ENCODE measurements around the gene NRCAM. TPM values are rescaled to one million over a fixed set of nuclear protein-coding genes. Genes with fewer than 3 reads are reported as not detected.
A peak's percentile ranks its signal among the peaks of the same experiment; 100 is the strongest.

Gene NRCAM
- total RNA-seq, 1 experiment from 2014 or later = 40.3 TPM

DNA sequence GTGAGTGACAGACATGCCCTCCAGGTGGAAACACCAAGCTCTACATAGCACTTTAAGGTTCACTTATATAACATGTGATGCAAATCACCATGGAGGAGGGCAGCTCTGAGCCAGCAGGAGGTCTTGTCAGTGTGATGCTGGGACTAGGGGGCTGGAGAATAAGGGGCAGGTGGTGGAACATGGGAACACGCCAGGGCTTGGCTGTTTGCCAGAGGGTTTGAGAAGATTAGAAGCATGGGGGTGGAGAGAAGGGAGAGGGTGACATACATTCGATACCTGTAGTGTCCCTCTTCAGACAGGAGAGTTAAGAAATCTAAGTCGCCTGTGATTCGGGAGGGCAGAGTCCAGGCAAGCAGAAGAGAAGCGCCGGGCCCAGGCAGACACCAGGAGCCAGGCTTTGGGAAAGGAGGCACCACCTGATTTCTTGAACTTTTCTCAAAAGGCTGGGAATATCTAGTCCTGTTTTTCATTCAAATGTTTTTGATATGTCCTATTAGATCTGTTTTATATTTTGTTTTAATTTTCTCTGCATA lies 309.1 kb downstream of the NRCAM start:
- no TSS peak for BruUV-seq (replicated peaks)
- H3K27me3 ChIP-seq (ENCODE audit: insufficient read depth, low read depth) = no peaks in the 10 kb centered on the region
- H4K20me1 ChIP-seq (ENCODE audit: insufficient read depth) = no peaks in the 10 kb centered on the region
- H3K36me3 ChIP-seq (ENCODE audit: low read depth) = no peaks in the 10 kb centered on the region
- no peaks in the 10 kb centered on the region for H3F3A ChIP-seq (ENCODE audit: insufficient read depth, low read depth)
- no peaks in the 10 kb centered on the region for H3K9me2 ChIP-seq (ENCODE audit: insufficient read depth)
- no peak overlapping the region for H3K27ac ChIP-seq
- POLR2A ChIA-PET (ENCODE audit: unreplicated experiment) = no interaction called here
- intact Hi-C loops (cut with micrococcal nuclease; ENCODE audit: unreplicated experiment) = loop anchor here (2.0 to 10.0 kb wide), 5 partner anchors 255 to 1202 kb away; partner anchors contain the start of genes CBLL1 and DLD
- H3K79me2 ChIP-seq (ENCODE audit: low read depth) = no peaks in the 10 kb centered on the region
- no peaks in the 10 kb centered on the region for H3K4me1 ChIP-seq (replicated peaks; ENCODE audit: insufficient read depth)
- CTCF ChIA-PET = interaction anchor here (0.6 to 1.3 kb wide), 3 partner anchors 33 to 718 kb away, joined by 3 to 5 read pairs (median 3); no protein-coding TSS in a partner anchor
- DNase-seq = no peak
- no peak for TF ChIP-seq CTCF (conservative IDR thresholded peaks at IDR 0.05)
- TF ChIP-seq EZH2 (IDR thresholded peaks at IDR 0.05; ENCODE audit: low read depth) = no peak
- H3K9me3 ChIP-seq (ENCODE audit: insufficient read depth, low read depth) = no peaks in the 10 kb centered on the region
- no peak overlapping the region for H3K4me2 ChIP-seq
- no peak overlapping the region for H3K4me3 ChIP-seq
- H2AFZ ChIP-seq = no peak overlapping the region

GRCh38 chr7:108146070-108146842 lies 310.0 kb downstream of the NRCAM start:
- Histone ChIP-seq H3K4me1 (replicated peaks; ENCODE audit: insufficient read depth) (no peaks in the 10 kb centered on the region), H3K36me3 (ENCODE audit: low read depth) (no peaks in the 10 kb centered on the region), H3K79me2 (ENCODE audit: low read depth) (no peaks in the 10 kb centered on the region), H3K27ac (no peak overlapping the region), H3K27me3 (ENCODE audit: insufficient read depth, low read depth) (no peaks in the 10 kb centered on the region), H3K9me2 (ENCODE audit: insufficient read depth) (no peaks in the 10 kb centered on the region), H3K9me3 (ENCODE audit: insufficient read depth, low read depth) (no peaks in the 10 kb centered on the region), H3K4me2 (0 out of 2 replicates have a peak overlapping the region, but pooled peaks have one; percentile 38), H3F3A (ENCODE audit: insufficient read depth, low read depth) (no peaks in the 10 kb centered on the region), H4K20me1 (ENCODE audit: insufficient read depth) (no peaks in the 10 kb centered on the region), H2AFZ (no peak overlapping the region), H3K4me3 (no peak overlapping the region)
- ChIA-PET CTCF (interaction anchor here (0.5 to 1.3 kb wide), 12 partner anchors 32 to 1969 kb away, joined by 3 to 15 read pairs (median 3); no protein-coding TSS in a partner anchor), POLR2A (ENCODE audit: unreplicated experiment) (no interaction called here)
- TF ChIP-seq CTCF (conservative IDR thresholded peaks at IDR 0.05) (peak; percentile 89), EZH2 (IDR thresholded peaks at IDR 0.05; ENCODE audit: low read depth) (no peak)
- peak; percentile 70 to 71 for DNase-seq
- intact Hi-C loops (cut with micrococcal nuclease; ENCODE audit: unreplicated experiment) = loop anchor here (1.0 to 10.0 kb wide), 8 partner anchors 150 to 1201 kb away; partner anchors contain the start of genes CBLL1 and DLD
- no TSS peak for BruUV-seq (replicated peaks)

GRCh38 chr7:108145401-108145800 lies 310.8 kb downstream of the NRCAM start:
- Histone ChIP-seq H3K79me2 (ENCODE audit: low read depth) (no peaks in the 10 kb centered on the region), H3K4me3 (no peak overlapping the region), H3K36me3 (ENCODE audit: low read depth) (no peaks in the 10 kb centered on the region), H3K27me3 (ENCODE audit: insufficient read depth, low read depth) (no peaks in the 10 kb centered on the region), H3F3A (ENCODE audit: insufficient read depth, low read depth) (no peaks in the 10 kb centered on the region), H4K20me1 (ENCODE audit: insufficient read depth) (no peaks in the 10 kb centered on the region), H3K27ac (no peak overlapping the region), H2AFZ (no peak overlapping the region), H3K4me2 (no peak overlapping the region), H3K9me3 (ENCODE audit: insufficient read depth, low read depth) (no peaks in the 10 kb centered on the region), H3K4me1 (replicated peaks; ENCODE audit: insufficient read depth) (no peaks in the 10 kb centered on the region), H3K9me2 (ENCODE audit: insufficient read depth) (no peaks in the 10 kb centered on the region)
- no peak for TF ChIP-seq EZH2 (IDR thresholded peaks at IDR 0.05; ENCODE audit: low read depth)
- TF ChIP-seq CTCF (conservative IDR thresholded peaks at IDR 0.05) = no peak
- BruUV-seq (replicated peaks) = no TSS peak
- ChIA-PET POLR2A (ENCODE audit: unreplicated experiment) (no interaction called here), CTCF (interaction anchor here (0.6 to 1.2 kb wide), 8 partner anchors 115 to 403 kb away, joined by 3 to 24 read pairs (median 3); no protein-coding TSS in a partner anchor)
- intact Hi-C loops (cut with micrococcal nuclease; ENCODE audit: unreplicated experiment) = loop anchor here (5.0 to 10.0 kb wide), 4 partner anchors 253 to 1201 kb away; partner anchors contain the start of genes CBLL1 and DLD
- no peak for DNase-seq

All from PC-9 (cell line).